Measurements from ENCODE around the gene PDIA6. TPM values are rescaled to one million over a fixed set of nuclear protein-coding genes. Genes with fewer than 3 reads are reported as not detected.

PDIA6 gene
- total RNA-seq, 1 donor from 2014 or later, result 109 TPM

- peaks cover 23% of the 10 kb centered on the region for H3K9me3 Mint-ChIP-seq
- H3K27ac Mint-ChIP-seq, result no peak overlapping the region
- ATAC-seq (ENCODE audit: low read depth) (no peak), DNase-seq (no peak)
- peaks cover 14% of the 10 kb centered on the region for H3K27me3 Mint-ChIP-seq
- intact Hi-C loops (cut with micrococcal nuclease), result no loop called here
- no peak overlapping the region for H3K4me3 Mint-ChIP-seq
- POLR2A ChIA-PET, result no interaction called here
- TF ChIP-seq, protein P1, sequence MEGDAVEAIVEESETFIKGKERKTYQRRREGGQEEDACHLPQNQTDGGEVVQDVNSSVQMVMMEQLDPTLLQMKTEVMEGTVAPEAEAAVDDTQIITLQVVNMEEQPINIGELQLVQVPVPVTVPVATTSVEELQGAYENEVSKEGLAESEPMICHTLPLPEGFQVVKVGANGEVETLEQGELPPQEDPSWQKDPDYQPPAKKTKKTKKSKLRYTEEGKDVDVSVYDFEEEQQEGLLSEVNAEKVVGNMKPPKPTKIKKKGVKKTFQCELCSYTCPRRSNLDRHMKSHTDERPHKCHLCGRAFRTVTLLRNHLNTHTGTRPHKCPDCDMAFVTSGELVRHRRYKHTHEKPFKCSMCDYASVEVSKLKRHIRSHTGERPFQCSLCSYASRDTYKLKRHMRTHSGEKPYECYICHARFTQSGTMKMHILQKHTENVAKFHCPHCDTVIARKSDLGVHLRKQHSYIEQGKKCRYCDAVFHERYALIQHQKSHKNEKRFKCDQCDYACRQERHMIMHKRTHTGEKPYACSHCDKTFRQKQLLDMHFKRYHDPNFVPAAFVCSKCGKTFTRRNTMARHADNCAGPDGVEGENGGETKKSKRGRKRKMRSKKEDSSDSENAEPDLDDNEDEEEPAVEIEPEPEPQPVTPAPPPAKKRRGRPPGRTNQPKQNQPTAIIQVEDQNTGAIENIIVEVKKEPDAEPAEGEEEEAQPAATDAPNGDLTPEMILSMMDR (IDR thresholded peaks at IDR 0.05), result no peak
- no peaks in the 10 kb centered on the region for H3K4me1 Mint-ChIP-seq
- CTCF ChIA-PET, result interaction anchor here (0.6 to 1.3 kb wide), 2 partner anchors 9 kb away, joined by 3 to 8 read pairs; no protein-coding TSS in a partner anchor
- H3K36me3 Mint-ChIP-seq (ENCODE audit: low read depth), result peaks cover 1% of the 10 kb centered on the region
These were observed 31.5 kb upstream of the PDIA6 start for GRCh38 chr2:10844097-10844496.

DNA sequence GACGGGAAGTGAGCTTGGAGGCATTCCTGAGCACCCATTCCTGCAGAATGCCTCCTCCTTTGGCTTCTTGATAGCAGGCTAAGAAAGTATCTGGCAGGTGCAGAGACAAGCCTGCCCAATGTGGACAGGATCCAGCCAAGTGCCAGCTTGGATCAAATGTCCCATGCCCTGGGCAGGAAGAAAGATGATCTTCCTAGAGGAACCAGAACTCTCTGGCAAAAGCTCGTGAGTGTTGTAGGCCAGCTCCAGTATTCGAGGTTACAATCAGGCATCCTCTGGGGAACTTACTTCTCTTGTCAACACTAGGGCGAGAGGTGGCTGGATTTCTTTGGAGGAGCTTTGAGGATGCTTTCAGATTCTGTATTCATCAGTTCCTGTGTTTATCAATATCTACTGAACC lies 29.9 kb upstream of the PDIA6 start:
- ChIA-PET POLR2A (no interaction called here), CTCF (interaction anchor here (2.4 kb wide), 1 partner anchor 10 kb away, joined by 12 read pairs; no protein-coding TSS in a partner anchor)
- TF ChIP-seq, protein P1 (IDR thresholded peaks at IDR 0.05), result no peak
- Mint-ChIP-seq H3K36me3 (ENCODE audit: low read depth) (peaks cover 1% of the 10 kb centered on the region), H3K4me3 (no peak overlapping the region), H3K9me3 (peaks cover 23% of the 10 kb centered on the region), H3K4me1 (no peaks in the 10 kb centered on the region), H3K27ac (no peak overlapping the region), H3K27me3 (peaks cover 21% of the 10 kb centered on the region)
- no peak for DNase-seq
- no peak for ATAC-seq (ENCODE audit: low read depth)
- intact Hi-C loops (cut with micrococcal nuclease), result no loop called here

GRCh38 chr2:10841547-10842219 lies 29.1 kb upstream of the PDIA6 start:
- Mint-ChIP-seq H3K9me3 (peaks cover 23% of the 10 kb centered on the region), H3K36me3 (ENCODE audit: low read depth) (peaks cover 1% of the 10 kb centered on the region), H3K4me3 (no peak overlapping the region), H3K4me1 (no peaks in the 10 kb centered on the region), H3K27me3 (peaks cover 25% of the 10 kb centered on the region), H3K27ac (no peak overlapping the region)
- TF ChIP-seq, protein P1 (IDR thresholded peaks at IDR 0.05), result no peak
- CTCF ChIA-PET, result interaction anchor here (2.4 kb wide), 1 partner anchor 9 kb away, joined by 12 read pairs; no protein-coding TSS in a partner anchor
- DNase-seq, result no peak
- intact Hi-C loops (cut with micrococcal nuclease), result no loop called here
- POLR2A ChIA-PET, result no interaction called here
- no peak for ATAC-seq (ENCODE audit: low read depth)

- POLR2A ChIA-PET, result no interaction called here
- Mint-ChIP-seq H3K36me3 (ENCODE audit: low read depth) (peaks cover 1% of the 10 kb centered on the region), H3K27ac (no peak overlapping the region), H3K9me3 (peaks cover 23% of the 10 kb centered on the region), H3K4me1 (no peaks in the 10 kb centered on the region), H3K4me3 (no peak overlapping the region), H3K27me3 (peaks cover 17% of the 10 kb centered on the region)
- TF ChIP-seq, protein P1 (IDR thresholded peaks at IDR 0.05), result no peak
- CTCF ChIA-PET, result no interaction called here
- intact Hi-C loops (cut with micrococcal nuclease), result loop anchor here (10.0 kb wide), 1 partner anchor 395 kb away; no protein-coding TSS in a partner anchor
- DNase-seq (no peak), ATAC-seq (ENCODE audit: low read depth) (no peak)
These were observed 27.2 kb upstream of the PDIA6 start for GRCh38 chr2:10839813-10840212.

DNA sequence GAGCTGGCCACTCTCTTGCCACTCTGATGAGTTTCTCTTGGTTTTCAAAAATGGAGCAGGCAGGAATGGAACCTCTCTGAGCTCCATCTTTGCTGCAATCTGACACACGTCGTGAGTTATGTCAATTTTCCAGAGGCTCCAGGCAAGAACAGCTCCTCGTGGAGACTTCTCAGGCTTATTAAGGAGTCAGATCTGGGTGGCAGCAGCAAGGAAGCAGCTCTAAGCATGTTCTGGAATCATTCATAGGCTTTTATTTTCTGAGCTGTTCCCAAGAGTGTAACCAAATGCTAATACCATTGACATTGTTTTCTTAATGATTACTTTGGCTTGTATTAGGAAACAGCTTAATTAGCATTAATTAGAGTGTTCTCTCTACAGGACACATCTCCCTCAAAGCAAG lies 26.1 kb upstream of the PDIA6 start:
- ATAC-seq (ENCODE audit: low read depth) (no peak), DNase-seq (no peak)
- intact Hi-C loops (cut with micrococcal nuclease), result loop anchor here (10.0 kb wide), 1 partner anchor 396 kb away; no protein-coding TSS in a partner anchor
- TF ChIP-seq, protein P1 (IDR thresholded peaks at IDR 0.05), result no peak
- no peak overlapping the region for H3K27ac Mint-ChIP-seq
- ChIA-PET POLR2A (no interaction called here), CTCF (interaction anchor here (0.6 kb wide), 1 partner anchor 749 kb away, joined by 3 read pairs; no protein-coding TSS in a partner anchor)
- no peaks in the 10 kb centered on the region for H3K4me1 Mint-ChIP-seq
- H3K36me3 Mint-ChIP-seq (ENCODE audit: low read depth), result peaks cover 1% of the 10 kb centered on the region
- H3K9me3 Mint-ChIP-seq, result peaks cover 23% of the 10 kb centered on the region
- no peak overlapping the region for H3K4me3 Mint-ChIP-seq
- peaks cover 17% of the 10 kb centered on the region for H3K27me3 Mint-ChIP-seq

Measured in activated B cell treated with CpG ODN at 0.5 μM for 24 hours (primary cell).